GM19372 (cell line): ENCODE results near the gene KIF26B.

ENCODE experiments used
- ATAC-seq: cut with Tn5 transposase; IDR thresholded peaks from one replicate; pipeline ENCODE4 v1.9.1; 2021; ENCODE audit warnings: mild to moderate bottlenecking, low read depth, moderate library complexity; ENCODE audit not compliant: unreplicated experiment

Gene KIF26B

GRCh38 chr1:245168906-245169305, 14.1 kb downstream of the KIF26B start:
- ATAC-seq: no peak

- ATAC-seq: no peak
Measured at GRCh38 chr1:245169376-245169775, 14.6 kb downstream of the KIF26B start.

- no peak for ATAC-seq
Measured at GRCh38 chr1:245172026-245172425, 17.2 kb downstream of the KIF26B start.

GRCh38 chr1:245172829-245173228, 18.0 kb downstream of the KIF26B start:
- no peak for ATAC-seq

GRCh38 chr1:245173446-245174211, 18.8 kb downstream of the KIF26B start:
- ATAC-seq: no peak

- no peak for ATAC-seq
Measured at GRCh38 chr1:245177071-245177900, 22.5 kb downstream of the KIF26B start.

- ATAC-seq: no peak
Measured at GRCh38 chr1:245179706-245180105, 24.9 kb downstream of the KIF26B start.

GRCh38 chr1:245180496-245181157, 25.8 kb downstream of the KIF26B start:
- ATAC-seq: no peak

- no peak for ATAC-seq
Measured at GRCh38 chr1:245181158-245181517, 26.4 kb downstream of the KIF26B start.

- no peak for ATAC-seq
Measured at GRCh38 chr1:245182028-245182427, 27.2 kb downstream of the KIF26B start.

- ATAC-seq: no peak
Measured at GRCh38 chr1:245183429-245183828, 28.6 kb downstream of the KIF26B start.

GRCh38 chr1:245184779-245185178, 30.0 kb downstream of the KIF26B start:
- ATAC-seq: no peak

GRCh38 chr1:245188403-245188802, 33.6 kb downstream of the KIF26B start:
- no peak for ATAC-seq

- no peak for ATAC-seq
Measured at GRCh38 chr1:245195398-245195797, 40.6 kb downstream of the KIF26B start.

GRCh38 chr1:245197121-245197520, 42.3 kb downstream of the KIF26B start:
- ATAC-seq: no peak

GRCh38 chr1:245197911-245198379, 43.2 kb downstream of the KIF26B start:
- no peak for ATAC-seq

GRCh38 chr1:245198748-245199516, 44.1 kb downstream of the KIF26B start:
- no peak for ATAC-seq

- no peak for ATAC-seq
Measured at GRCh38 chr1:245200146-245200545, 45.4 kb downstream of the KIF26B start.

GRCh38 chr1:245201201-245201600, 46.4 kb downstream of the KIF26B start:
- no peak for ATAC-seq

GRCh38 chr1:245201827-245202226, 47.0 kb downstream of the KIF26B start:
- no peak for ATAC-seq
